GM12878 (cell line): ENCODE data around the gene TMEM231. TPM values are rescaled to one million over a fixed set of nuclear protein-coding genes. Genes with fewer than 3 reads are reported as not detected.
"Not testable (repeated sequence)": the region's sequence is repeated elsewhere in the genome, so short reads cannot be mapped to it uniquely, and the experiment has no call there.

Experiments used
- ATAC-seq: fragments of 200-7000 bp; cut with Tn5 transposase; 3 replicates; pipeline ENCODE4 v1.9.1; 2020; ENCODE audit warnings: mild to moderate bottlenecking, moderate library complexity
- BruUV-seq: library from RNA; stranded (reverse); fragments of 400-500 nt; replicated peaks from 2 replicates; lab custom pipeline; 2021; lab: Mats Ljungman, UMichigan
- CTCF ChIA-PET: fragments of 300-600 bp; sonication (Branson Sonifier 250); formaldehyde crosslinking; extraction: SDS; loops from one replicate; lab custom pipeline; 2021; ENCODE audit warnings: inconsistent platforms; lab: Yijun Ruan, JAX
- POLR2A ChIA-PET: fragments of 350-600 bp; formaldehyde crosslinking; extraction: SDS; loops from one replicate; lab custom pipeline; 2021; ENCODE audit warnings: inconsistent platforms; lab: Charles Lee
- RAD21 ChIA-PET: fragments of 300-600 bp; sonication (Branson Sonifier 250); formaldehyde crosslinking; loops from one replicate; lab custom pipeline; 2023; ENCODE audit warnings: antibody characterized with exemption; ENCODE audit not compliant: unreplicated experiment; lab: Charles Lee
- SMC1A ChIA-PET: fragments of 300-600 bp; sonication (Branson Sonifier 250); formaldehyde crosslinking; loops from one replicate; lab custom pipeline; 2023; ENCODE audit not compliant: unreplicated experiment, uncharacterized antibody; lab: Charles Lee
- DNase-seq: peaks from one replicate; pipeline ENCODE4 v3.0.0-alpha.2; 2011; ENCODE audit warnings: low read depth, low spot score
- FAIRE-seq: peaks from 3 replicates; lab custom pipeline; 2011; peaks lifted over from hg19 to GRCh38; lab: Jason Lieb, UNC
- H2AFZ ChIP-seq: 2 replicates; pipeline ENCODE4 v1.6.0; 2011; ENCODE audit warnings: low read depth, low read length, control low read depth; ENCODE audit not compliant: control insufficient read depth
- H3K27ac ChIP-seq: 2 replicates; pipeline ENCODE4 v1.5.1; 2011; ENCODE audit warnings: control low read depth; ENCODE audit not compliant: control insufficient read depth, insufficient read depth
- H3K27me3 ChIP-seq, 2 experiments: replicated peaks in 1 of 2; 2 replicates each; pipeline versions ENCODE4 v1.6.0 to v1.6.1; 2011; ENCODE audit warnings: low read length in 1 of 2; ENCODE audit not compliant: control insufficient read depth in 2 of 2, insufficient read depth in 2 of 2
- H3K36me3 ChIP-seq, 2 experiments: 2 replicates each; pipeline ENCODE4 v1.5.1; 2011; ENCODE audit warnings: low read length in 1 of 2; ENCODE audit not compliant: control insufficient read depth in 2 of 2, insufficient read depth in 2 of 2
- H3K4me1 ChIP-seq: 2 replicates; pipeline ENCODE4 v1.6.1; 2011; ENCODE audit warnings: mild to moderate bottlenecking, low read length, moderate library complexity, mixed read lengths; ENCODE audit not compliant: control insufficient read depth, insufficient read depth
- H3K4me2 ChIP-seq: 2 replicates; pipeline ENCODE4 v1.6.0; 2011; ENCODE audit warnings: control low read depth; ENCODE audit not compliant: control insufficient read depth, insufficient read depth
- H3K4me3 ChIP-seq: fragments of 200-600 bp; sonication (generic); 2 replicates; pipeline ENCODE4 v1.5.1; 2016
- H3K79me2 ChIP-seq: 2 replicates; pipeline ENCODE4 v1.6.0; 2011; ENCODE audit warnings: low read length; ENCODE audit not compliant: control insufficient read depth, insufficient read depth
- H3K9ac ChIP-seq: 2 replicates; pipeline ENCODE4 v1.8.0; 2011; ENCODE audit warnings: low read length, control low read depth, mixed read lengths; ENCODE audit not compliant: control insufficient read depth, insufficient read depth
- H3K9me3 ChIP-seq: replicated peaks from 3 replicates; pipeline ENCODE4 v1.5.1; 2011; ENCODE audit warnings: mild to moderate bottlenecking, low read length; ENCODE audit not compliant: control insufficient read depth, insufficient read depth
- H4K20me1 ChIP-seq: 2 replicates; pipeline ENCODE4 v1.6.0; 2011; ENCODE audit not compliant: control insufficient read depth, insufficient read depth
- MEF2A ChIP-seq: IDR thresholded peaks from 2 replicates; pipeline ENCODE4 v1.6.1; 2011; ENCODE audit warnings: low read depth, mild to moderate bottlenecking, low read length, moderate library complexity; ENCODE audit not compliant: insufficient read depth
- MEF2B ChIP-seq: fragments of 450-650 bp; IDR thresholded peaks from 2 replicates; pipeline ENCODE4 v1.6.1; 2018; ENCODE audit warnings: mild to moderate bottlenecking, moderate library complexity; ENCODE audit not compliant: partially characterized antibody, poor library complexity, severe bottlenecking
- MTA3 ChIP-seq: IDR thresholded peaks from 2 replicates; pipeline ENCODE4 v1.6.1; 2012; ENCODE audit warnings: low read length, inconsistent platforms, borderline replicate concordance
- POLR2A ChIP-seq: IDR thresholded peaks from 2 replicates; pipeline ENCODE4 v1.6.1; 2011; ENCODE audit warnings: low read depth, mild to moderate bottlenecking, low read length
- RCOR1 ChIP-seq: conservative IDR thresholded peaks from 2 replicates; pipeline ENCODE4 v1.6.1; 2012; ENCODE audit warnings: low read depth, low read length, improper control_type of control experiment
- REST ChIP-seq: IDR thresholded peaks from 2 replicates; pipeline ENCODE4 v1.6.1; 2012; ENCODE audit warnings: mild to moderate bottlenecking, low read depth, low read length
- TARDBP ChIP-seq: IDR thresholded peaks from 2 replicates; pipeline ENCODE4 v1.6.1; 2016; ENCODE audit warnings: borderline replicate concordance
- WGBS: methylation state at CpG from one replicate; pipeline ENCODE4 v1.1.6; 2016; ENCODE audit warnings: low lambda C conversion rate; ENCODE audit not compliant: insufficient replicate concordance, insufficient coverage; ENCODE audit errors: missing lambda C conversion rate; 5-methylcytosine and 5-hydroxymethylcytosine counted together
- in situ Hi-C: fragments of 300-500 bp; cut with MboI; formaldehyde crosslinking; loops from 9 replicates; pipeline ENCODE4 v1.14.3; 2018; ENCODE audit warnings: mixed read lengths
- intact Hi-C: fragments of 100-400 bp; cut with micrococcal nuclease; formaldehyde crosslinking; loops from one replicate; pipeline ENCODE4 v1.14.2; 2022; ENCODE audit not compliant: unreplicated experiment
- polyA plus RNA-seq, 11 experiments: library from polyadenylated mRNA; depleted of rRNA in 4 of 11; unstranded in 6 of 11; stranded (reverse) in 5 of 11; fragments of >200 nt; fragmentation: Nextera tagmentation in 4 of 11; fragmentation: Illumina TruSeq in 1 of 11; extraction: Ambion mirVana in 4 of 11; extraction: Trizol in 1 of 11; gene quantifications; 1 replicate in 1 of 11; 2 replicates in 10 of 11; pipeline versions ENCODE4 v1.2.1 to v1.2.3, GENCODE V29; 2011 to 2016; ENCODE audit warnings: inconsistent platforms in 2 of 11, missing spikeins in 2 of 11, low read depth in 1 of 11
- total RNA-seq, 4 experiments: library from RNA; depleted of rRNA in 3 of 4; stranded (reverse); fragments of >200 nt in 3 of 4; fragmentation: Illumina TruSeq in 1 of 4; extraction: Trizol in 1 of 4; gene quantifications; 2 replicates each; pipeline versions ENCODE4 v1.2.1 to v1.2.3, GENCODE V29; 2013 to 2021
- TF ChIP-seq, protein P1 (sequence below): IDR thresholded peaks from 2 replicates; pipeline ENCODE4 v1.6.1; 2011; ENCODE audit warnings: low read depth, low read length, improper control_type of control experiment, borderline replicate concordance

Gene TMEM231
- total and polyA plus RNA-seq, 10 of the 15 experiments (the other 5 are each of a cell fraction or from before 2014, with no cell fraction given) = 1.2 to 9.1 (median 5.9) TPM

DNA sequence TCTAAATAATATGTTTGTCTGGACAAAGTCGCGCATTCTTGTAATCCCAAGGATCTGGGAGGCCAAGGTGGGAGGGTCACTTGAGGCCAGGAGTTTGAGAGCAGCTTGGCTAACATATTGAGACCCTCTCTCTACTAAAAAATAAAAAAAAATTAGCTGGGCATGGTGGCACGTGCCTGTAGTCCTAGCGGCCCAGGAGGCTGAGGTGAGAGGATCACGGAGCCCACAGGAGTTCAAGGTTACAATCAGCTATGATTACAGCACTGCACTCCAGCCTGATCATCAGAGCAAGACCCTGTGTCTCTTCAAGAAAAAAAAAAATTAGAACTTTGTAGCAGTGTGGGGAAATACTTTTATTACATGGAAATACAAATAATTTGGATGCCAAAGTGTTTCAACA lies 54.7 kb downstream of the TMEM231 start:
- H3K9me3 ChIP-seq = no peaks in the 10 kb centered on the region
- no peak overlapping the region for H3K27ac ChIP-seq
- in situ Hi-C loops = no loop called here
- no peak overlapping the region for H3K4me3 ChIP-seq
- no peaks in the 10 kb centered on the region for H3K79me2 ChIP-seq
- ATAC-seq = no peak
- H3K27me3 ChIP-seq = peaks cover 0 to 3% of the 10 kb centered on the region in 2 experiments; a peak in 2 of 4 replicates
- no TSS peak for BruUV-seq
- RAD21 ChIA-PET = no interaction called here
- CTCF ChIA-PET = interaction anchor here (0.7 kb wide), 1 partner anchor 10 kb away, joined by 3 read pairs; no protein-coding TSS in a partner anchor
- no peaks in the 10 kb centered on the region for H4K20me1 ChIP-seq
- H3K9ac ChIP-seq = no peak overlapping the region
- POLR2A ChIA-PET = no interaction called here
- H2AFZ ChIP-seq = no peak overlapping the region
- TF ChIP-seq RCOR1 (no peak), POLR2A (no peak), MTA3 (no peak), REST (no peak), MEF2A (no peak), TARDBP (no peak), MEF2B (no peak)
- TF ChIP-seq, protein P1, sequence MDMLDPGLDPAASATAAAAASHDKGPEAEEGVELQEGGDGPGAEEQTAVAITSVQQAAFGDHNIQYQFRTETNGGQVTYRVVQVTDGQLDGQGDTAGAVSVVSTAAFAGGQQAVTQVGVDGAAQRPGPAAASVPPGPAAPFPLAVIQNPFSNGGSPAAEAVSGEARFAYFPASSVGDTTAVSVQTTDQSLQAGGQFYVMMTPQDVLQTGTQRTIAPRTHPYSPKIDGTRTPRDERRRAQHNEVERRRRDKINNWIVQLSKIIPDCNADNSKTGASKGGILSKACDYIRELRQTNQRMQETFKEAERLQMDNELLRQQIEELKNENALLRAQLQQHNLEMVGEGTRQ = no peak
- H3K4me1 ChIP-seq = no peaks in the 10 kb centered on the region
- H3K4me2 ChIP-seq = no peak overlapping the region
- SMC1A ChIA-PET = no interaction called here
- WGBS = 58% methylated on average over 5 of the region's 5 CpGs
- no peak for DNase-seq
- no peaks in the 10 kb centered on the region for H3K36me3 ChIP-seq
- FAIRE-seq = no peak
- intact Hi-C loops = no loop called here

DNA sequence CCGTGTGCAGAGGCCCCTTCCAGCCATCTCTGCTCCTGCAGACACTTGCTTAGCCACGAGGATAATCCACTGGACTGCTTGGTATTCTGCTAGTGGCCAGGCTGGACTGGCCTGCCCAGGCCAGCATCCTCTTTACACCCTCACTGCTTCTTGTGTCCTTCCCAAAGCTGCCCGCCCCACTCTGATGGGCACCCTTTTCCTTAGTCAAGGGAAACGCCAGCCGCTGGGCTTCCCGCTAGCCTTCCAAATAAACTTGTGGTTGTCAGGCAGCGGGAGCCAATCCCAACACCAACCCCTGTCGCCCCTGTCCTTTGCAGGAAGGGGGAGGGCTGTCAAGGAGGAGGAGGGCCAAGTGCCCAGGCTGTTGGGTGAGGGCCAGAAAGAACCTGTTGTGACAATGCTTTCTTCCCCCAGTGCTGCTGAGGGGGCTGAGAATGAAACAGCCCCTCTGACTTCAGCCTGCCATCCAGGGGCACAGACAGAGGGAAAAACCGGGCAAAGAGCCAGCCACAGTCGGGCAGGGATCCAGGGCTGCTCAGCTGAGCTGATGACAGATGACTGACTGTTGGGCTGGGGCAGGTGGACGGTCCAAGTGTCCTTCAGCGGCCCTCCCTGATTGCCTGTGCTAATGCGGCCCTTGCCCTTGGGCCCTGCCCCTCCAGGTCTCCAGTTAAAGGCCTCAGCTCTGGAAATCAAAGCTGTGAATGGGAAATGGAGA lies 57.3 kb downstream of the TMEM231 start:
- H3K79me2 ChIP-seq, POLR2A ChIA-PET, H3K4me2 ChIP-seq, intact Hi-C loops, DNase-seq, H3K36me3 ChIP-seq, H4K20me1 ChIP-seq, H3K27me3 ChIP-seq, H2AFZ ChIP-seq, H3K9ac ChIP-seq, ATAC-seq, SMC1A ChIA-PET, H3K27ac ChIP-seq, in situ Hi-C loops, CTCF ChIA-PET, H3K4me3 ChIP-seq, H3K9me3 ChIP-seq, H3K4me1 ChIP-seq, RAD21 ChIA-PET, BruUV-seq: not testable (repeated sequence)
- WGBS = 15% methylated on average over 11 of the region's 13 CpGs
- FAIRE-seq = peak; percentile 69
